HuH-7 (cell line): ENCODE data around the gene SHB.

Experiments used
- DNase-seq: peaks from one replicate; pipeline ENCODE4 v3.0.0; 2011; ENCODE audit warnings: low spot score

Gene SHB

GRCh38 chr9:37951671-37952449, 117.2 kb downstream of the SHB start:
- DNase-seq, result no peak

GRCh38 chr9:37950561-37950960, 118.5 kb downstream of the SHB start:
- DNase-seq, result no peak

GRCh38 chr9:37949576-37949975, 119.5 kb downstream of the SHB start:
- no peak for DNase-seq

GRCh38 chr9:37948417-37948980, 120.5 kb downstream of the SHB start:
- DNase-seq, result no peak

- DNase-seq, result no peak
Measured at GRCh38 chr9:37947977-37948376, 121.0 kb downstream of the SHB start.

GRCh38 chr9:37947471-37947870, 121.6 kb downstream of the SHB start:
- DNase-seq, result no peak

- no peak for DNase-seq
Measured at GRCh38 chr9:37946971-37947370, 122.1 kb downstream of the SHB start.

GRCh38 chr9:37946041-37946440, 123.0 kb downstream of the SHB start:
- no peak for DNase-seq

- no peak for DNase-seq
Measured at GRCh38 chr9:37944671-37945481, 124.2 kb downstream of the SHB start.

GRCh38 chr9:37944266-37944650, 124.8 kb downstream of the SHB start:
- DNase-seq, result no peak

- no peak for DNase-seq
Measured at GRCh38 chr9:37943345-37944265, 125.4 kb downstream of the SHB start.

GRCh38 chr9:37942621-37943344, 126.2 kb downstream of the SHB start:
- no peak for DNase-seq

GRCh38 chr9:37941253-37941652, 127.8 kb downstream of the SHB start:
- DNase-seq, result no peak

- no peak for DNase-seq
Measured at GRCh38 chr9:37939575-37940095, 129.4 kb downstream of the SHB start.

- no peak for DNase-seq
Measured at GRCh38 chr9:37938121-37938891, 130.7 kb downstream of the SHB start.

GRCh38 chr9:37937366-37937765, 131.7 kb downstream of the SHB start:
- DNase-seq, result no peak

- no peak for DNase-seq
Measured at GRCh38 chr9:37936965-37937364, 132.1 kb downstream of the SHB start.

- DNase-seq, result no peak
Measured at GRCh38 chr9:37936376-37936775, 132.7 kb downstream of the SHB start.

GRCh38 chr9:37935096-37935495, 133.9 kb downstream of the SHB start:
- no peak for DNase-seq

GRCh38 chr9:37931592-37931991, 137.4 kb downstream of the SHB start:
- DNase-seq, result no peak
